Progenitor cell of endocrine pancreas (in vitro differentiated cells): Measurements from ENCODE around the gene CCDC78. TPM values are rescaled to one million over a fixed set of nuclear protein-coding genes. Genes with fewer than 3 reads are reported as not detected.

Experiments
- DNase-seq: peaks from one replicate; pipeline ENCODE4 v3.0.0; 2021; ENCODE audit warnings: low spot score; ENCODE audit not compliant: unreplicated experiment
- H3K27ac Mint-ChIP-seq: 2 replicates; pipeline ENCODE4 v1.8.0; 2021; ENCODE audit warnings: mild to moderate bottlenecking, moderate library complexity, mixed read lengths
- H3K27me3 Mint-ChIP-seq: 2 replicates; pipeline ENCODE4 v1.8.0; 2021; ENCODE audit warnings: mixed read lengths
- H3K36me3 Mint-ChIP-seq: 2 replicates; pipeline ENCODE4 v1.8.0; 2022; ENCODE audit warnings: mixed read lengths; ENCODE audit not compliant: insufficient read depth
- H3K4me1 Mint-ChIP-seq: 2 replicates; pipeline ENCODE4 v1.8.0; 2021; ENCODE audit warnings: low read depth, mixed read lengths
- H3K4me3 Mint-ChIP-seq: 2 replicates; pipeline ENCODE4 v1.8.0; 2021; ENCODE audit warnings: low read depth, mild to moderate bottlenecking, moderate library complexity, mixed read lengths
- H3K9me3 Mint-ChIP-seq: 2 replicates; pipeline ENCODE4 v1.8.0; 2021; ENCODE audit warnings: low read depth, mixed read lengths
- CTCF ChIP-seq: fragments of 200-600 bp; sonication (generic); IDR thresholded peaks from one replicate; pipeline ENCODE4 v1.5.0; 2021; ENCODE audit warnings: antibody characterized with exemption, mild to moderate bottlenecking; ENCODE audit not compliant: unreplicated experiment
- total RNA-seq: library from RNA; stranded (reverse); gene quantifications from 2 replicates; pipeline ENCODE4 v1.2.1, GENCODE V29; 2021

CCDC78 gene
- total RNA-seq, 1 donor from 2014 or later, result 3.2 TPM

DNA sequence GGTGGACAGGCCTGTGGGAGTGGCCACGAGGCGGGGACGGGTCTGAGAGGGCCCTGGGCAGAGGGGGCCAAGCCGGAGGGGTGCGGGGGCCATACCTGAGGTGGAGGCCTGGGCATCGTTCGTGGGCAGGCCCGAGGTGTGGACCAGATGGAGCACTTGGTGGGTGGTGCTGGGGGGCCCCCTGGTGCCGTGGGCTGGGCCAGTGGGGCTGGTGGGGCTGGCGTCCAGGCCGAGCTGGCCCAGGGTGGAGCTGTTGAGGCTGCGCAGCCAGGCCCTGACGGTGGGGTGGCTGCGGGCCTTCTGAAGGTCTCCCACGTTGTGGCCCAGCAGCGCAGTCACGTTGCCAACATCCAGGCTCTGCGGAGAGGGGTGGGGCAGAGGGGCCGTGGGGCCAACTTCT is 43.7 kb upstream of the CCDC78 start:
- H3K4me3 Mint-ChIP-seq, result no peak overlapping the region
- no peaks in the 10 kb centered on the region for H3K36me3 Mint-ChIP-seq
- no peaks in the 10 kb centered on the region for H3K9me3 Mint-ChIP-seq
- no peak for TF ChIP-seq CTCF
- DNase-seq, result no peak
- H3K4me1 Mint-ChIP-seq, result no peaks in the 10 kb centered on the region
- H3K27ac Mint-ChIP-seq, result no peak overlapping the region
- no peaks in the 10 kb centered on the region for H3K27me3 Mint-ChIP-seq

DNA sequence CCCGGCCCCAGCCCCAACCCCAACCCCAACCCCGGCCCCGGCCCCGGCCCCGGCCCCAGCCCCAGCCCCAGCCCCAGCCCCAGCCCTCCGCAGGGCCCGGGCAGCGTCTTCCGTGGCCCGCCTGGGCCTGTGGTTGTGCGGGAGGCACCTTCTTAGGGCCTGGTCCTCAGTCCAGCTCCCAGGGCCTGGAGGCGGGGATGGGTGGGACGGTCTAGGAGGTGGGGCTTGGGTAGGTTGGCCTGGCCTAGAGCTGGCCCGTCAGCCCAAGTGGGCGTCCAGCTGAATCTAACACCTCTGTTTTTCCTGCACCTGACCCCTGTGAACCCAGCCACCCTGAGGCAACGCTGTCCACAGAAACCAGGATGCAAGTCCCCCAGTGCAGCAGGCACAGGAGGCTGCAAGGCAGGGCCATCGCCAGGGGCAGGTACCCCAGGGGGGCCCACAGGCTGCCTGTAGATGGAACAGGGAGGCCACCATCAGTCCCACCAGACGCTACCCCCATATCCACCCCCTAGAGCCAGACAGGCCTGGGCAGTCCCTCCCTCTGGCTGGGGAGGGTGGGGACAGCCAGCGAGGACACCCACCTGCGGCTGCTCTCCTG is 43.0 kb upstream of the CCDC78 start:
- no peak overlapping the region for H3K27ac Mint-ChIP-seq
- no peaks in the 10 kb centered on the region for H3K9me3 Mint-ChIP-seq
- no peaks in the 10 kb centered on the region for H3K27me3 Mint-ChIP-seq
- no peak for TF ChIP-seq CTCF
- no peak for DNase-seq
- H3K4me3 Mint-ChIP-seq, result no peak overlapping the region
- H3K4me1 Mint-ChIP-seq, result no peaks in the 10 kb centered on the region
- H3K36me3 Mint-ChIP-seq, result no peaks in the 10 kb centered on the region

- H3K27ac Mint-ChIP-seq, result no peak overlapping the region
- no peak for TF ChIP-seq CTCF
- H3K27me3 Mint-ChIP-seq, result no peaks in the 10 kb centered on the region
- no peak overlapping the region for H3K4me3 Mint-ChIP-seq
- no peaks in the 10 kb centered on the region for H3K4me1 Mint-ChIP-seq
- no peak for DNase-seq
- H3K36me3 Mint-ChIP-seq, result no peaks in the 10 kb centered on the region
- H3K9me3 Mint-ChIP-seq, result no peaks in the 10 kb centered on the region
Measured at GRCh38 chr16:768428-768827, 42.2 kb upstream of the CCDC78 start.

DNA sequence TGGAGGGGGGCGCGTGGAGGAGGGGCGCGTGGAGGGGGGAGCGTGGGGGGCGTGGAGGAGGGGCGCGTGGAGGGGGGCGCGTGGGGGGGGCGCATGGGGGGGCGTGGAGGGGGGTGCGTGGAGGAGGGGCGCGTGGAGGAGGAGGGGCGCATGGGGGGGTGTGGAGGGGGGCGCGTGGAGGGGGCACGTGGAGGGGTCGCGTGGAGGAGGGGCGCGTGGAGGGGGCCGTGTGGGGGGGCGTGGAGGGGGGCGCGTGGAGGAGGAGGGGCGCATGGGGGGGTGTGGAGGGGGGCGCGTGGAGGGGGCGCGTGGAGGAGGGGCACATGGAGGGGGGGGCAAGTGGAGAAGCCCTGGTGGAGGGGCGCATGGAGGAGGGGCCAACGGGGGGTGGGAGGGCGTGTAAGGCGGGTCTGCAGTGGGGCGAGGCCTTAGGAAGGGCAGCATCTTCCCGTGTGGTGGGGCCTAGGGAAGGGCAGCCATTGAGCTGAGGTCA is 41.5 kb upstream of the CCDC78 start:
- Mint-ChIP-seq H3K9me3 (no peaks in the 10 kb centered on the region), H3K4me1 (no peaks in the 10 kb centered on the region), H3K27me3 (no peaks in the 10 kb centered on the region), H3K36me3 (no peaks in the 10 kb centered on the region), H3K27ac (no peak overlapping the region), H3K4me3 (no peak overlapping the region)
- TF ChIP-seq CTCF, result no peak
- DNase-seq, result no peak

GRCh38 chr16:766820-767640 is 40.8 kb upstream of the CCDC78 start:
- no peak for TF ChIP-seq CTCF
- no peak for DNase-seq
- no peaks in the 10 kb centered on the region for H3K9me3 Mint-ChIP-seq
- H3K27me3 Mint-ChIP-seq, result no peaks in the 10 kb centered on the region
- H3K4me1 Mint-ChIP-seq, result no peaks in the 10 kb centered on the region
- no peak overlapping the region for H3K27ac Mint-ChIP-seq
- no peak overlapping the region for H3K4me3 Mint-ChIP-seq
- H3K36me3 Mint-ChIP-seq, result no peaks in the 10 kb centered on the region
